SU-DHL-6 (cell line): Measurements from ENCODE around the gene BEST3.

Experiments used
- H2AFZ ChIP-seq: fragments of 200-600 bp; sonication (generic); 2 replicates; pipeline ENCODE4 v1.6.1; 2014; ENCODE audit warnings: low read depth, mild to moderate bottlenecking, moderate library complexity, mixed read lengths, antibody characterized with exemption, low read length; ENCODE audit not compliant: severe bottlenecking
- H3F3A ChIP-seq: fragments of 200-600 bp; shearing (Covaris generic); 2 replicates; pipeline ENCODE4 v1.6.0; 2016; ENCODE audit warnings: antibody characterized with exemption, mild to moderate bottlenecking; ENCODE audit not compliant: insufficient read depth
- H3K27ac ChIP-seq: fragments of 200-600 bp; sonication (generic); 2 replicates; pipeline ENCODE4 v1.5.1; 2016; ENCODE audit warnings: low read depth, mild to moderate bottlenecking, low read length, moderate library complexity, mixed read lengths
- H3K27me3 ChIP-seq: fragments of 200-600 bp; sonication (generic), shearing (Covaris generic); 2 replicates; pipeline ENCODE4 v1.6.0; 2014; ENCODE audit warnings: mild to moderate bottlenecking, low read length
- H3K36me3 ChIP-seq: fragments of 200-600 bp; sonication (generic); 2 replicates; pipeline ENCODE4 v1.6.1; 2014; ENCODE audit warnings: mild to moderate bottlenecking, low read length, mixed read lengths
- H3K4me2 ChIP-seq: fragments of 300-600, 200-600 bp; shearing (Covaris generic), sonication (generic); 2 replicates; pipeline ENCODE4 v1.6.0; 2014; ENCODE audit warnings: low read length, low read depth, mild to moderate bottlenecking; ENCODE audit not compliant: poor library complexity, severe bottlenecking
- H3K4me3 ChIP-seq: fragments of 200-600 bp; sonication (generic); 2 replicates; pipeline ENCODE4 v1.5.1; 2014; ENCODE audit warnings: antibody characterized with exemption, low read length, mild to moderate bottlenecking, mixed read lengths; ENCODE audit not compliant: insufficient read depth, poor library complexity, severe bottlenecking
- H3K79me2 ChIP-seq: fragments of 200-600 bp; sonication (generic); 2 replicates; pipeline ENCODE4 v1.6.1; 2014; ENCODE audit warnings: mild to moderate bottlenecking, low read length, moderate library complexity; ENCODE audit not compliant: insufficient read depth
- H3K9ac ChIP-seq: fragments of 200-600 bp; sonication (generic); 2 replicates; pipeline ENCODE4 v1.7.0; 2014; ENCODE audit warnings: mild to moderate bottlenecking, low read length
- H3K9me2 ChIP-seq: fragments of 200-600 bp; sonication (generic); replicated peaks from 2 replicates; pipeline ENCODE4 v1.6.1; 2014; ENCODE audit warnings: low read length; ENCODE audit not compliant: insufficient read depth
- H3K9me3 ChIP-seq: fragments of 200-600 bp; sonication (generic); 2 replicates; pipeline ENCODE4 v1.6.1; 2014; ENCODE audit warnings: low read length, mixed read lengths; ENCODE audit not compliant: insufficient read depth
- H4K20me1 ChIP-seq: fragments of 200-600 bp; sonication (generic); 2 replicates; pipeline ENCODE4 v1.6.1; 2014; ENCODE audit warnings: low read depth, mild to moderate bottlenecking, antibody characterized with exemption, low read length, moderate library complexity, mixed read lengths
- CTCF ChIP-seq: fragments of 200-600 bp; sonication (generic); IDR thresholded peaks from one replicate; pipeline ENCODE4 v1.5.1; 2017; ENCODE audit warnings: antibody characterized with exemption, mild to moderate bottlenecking, low read length, moderate library complexity; ENCODE audit not compliant: insufficient read depth, poor library complexity, severe bottlenecking
- EZH2phosphoT487 ChIP-seq: fragments of 200-600 bp; sonication (generic), shearing (Covaris generic); conservative IDR thresholded peaks from 2 replicates; pipeline ENCODE4 v1.6.1; 2018; ENCODE audit warnings: mild to moderate bottlenecking, antibody characterized with exemption, low read length, moderate library complexity, mixed read lengths

BEST3 gene

GRCh38 chr12:69619050-69619449 lies 80.1 kb downstream of the BEST3 start:
- H3K36me3 ChIP-seq, result no peaks in the 10 kb centered on the region
- H2AFZ ChIP-seq, result no peak overlapping the region

GRCh38 chr12:69616025-69616424 lies 83.1 kb downstream of the BEST3 start:
- H3K36me3 ChIP-seq, result no peaks in the 10 kb centered on the region
- H3K4me2 ChIP-seq, result no peak overlapping the region
- H3K79me2 ChIP-seq, result no peaks in the 10 kb centered on the region
- TF ChIP-seq EZH2phosphoT487, result no peak
- no peak for TF ChIP-seq CTCF
- no peak overlapping the region for H3K9ac ChIP-seq
- no peaks in the 10 kb centered on the region for H4K20me1 ChIP-seq
- no peaks in the 10 kb centered on the region for H3K27me3 ChIP-seq
- no peak overlapping the region for H2AFZ ChIP-seq
- no peaks in the 10 kb centered on the region for H3F3A ChIP-seq
- H3K27ac ChIP-seq, result no peak overlapping the region
- no peak overlapping the region for H3K4me3 ChIP-seq
- H3K9me3 ChIP-seq, result no peaks in the 10 kb centered on the region
- no peaks in the 10 kb centered on the region for H3K9me2 ChIP-seq

More at GRCh38 chr12:69619050-69619449, 80.1 kb downstream of the BEST3 start:
- Histone ChIP-seq H3K27me3 (no peaks in the 10 kb centered on the region), H3K79me2 (no peaks in the 10 kb centered on the region), H3F3A (no peaks in the 10 kb centered on the region), H3K9me2 (no peaks in the 10 kb centered on the region), H3K4me2 (no peak overlapping the region), H4K20me1 (no peaks in the 10 kb centered on the region), H3K9ac (no peak overlapping the region), H3K4me3 (no peak overlapping the region), H3K9me3 (no peaks in the 10 kb centered on the region), H3K27ac (no peak overlapping the region)
- no peak for TF ChIP-seq EZH2phosphoT487

GRCh38 chr12:69613351-69613750 lies 85.8 kb downstream of the BEST3 start:
- Histone ChIP-seq H3K27me3 (no peaks in the 10 kb centered on the region), H3K9ac (no peak overlapping the region), H3K4me2 (no peak overlapping the region), H2AFZ (no peak overlapping the region), H3K36me3 (no peaks in the 10 kb centered on the region), H3F3A (no peaks in the 10 kb centered on the region), H3K27ac (no peak overlapping the region), H3K4me3 (no peak overlapping the region), H3K9me2 (no peaks in the 10 kb centered on the region), H3K9me3 (no peaks in the 10 kb centered on the region), H4K20me1 (no peaks in the 10 kb centered on the region), H3K79me2 (no peaks in the 10 kb centered on the region)
- TF ChIP-seq CTCF (no peak), EZH2phosphoT487 (no peak)

- H3K9ac ChIP-seq, result no peak within 1 kb of the TSS
Observed at GRCh38 chr12:69610729-69611128, 88.4 kb downstream of the BEST3 start, which contains the start of gene LRRC10. TSS of gene LRRC10 (minus strand) at chr12:69610907. CDS start at chr12:69610838, 69 bp downstream.

More at GRCh38 chr12:69610729-69611128, 88.4 kb downstream of the BEST3 start, which contains the start of gene LRRC10:
- Histone ChIP-seq H3K4me2 (no peak within 1 kb of the TSS), H3K4me3 (no peak within 1 kb of the TSS), H2AFZ (no peak within 1 kb of the TSS), H3K79me2 (no peaks in the 10 kb centered on the region), H3K27ac (no peak within 1 kb of the TSS), H3K36me3 (no peaks in the 10 kb centered on the region), H3K9me2 (no peaks in the 10 kb centered on the region), H3F3A (no peaks in the 10 kb centered on the region), H3K9me3 (no peaks in the 10 kb centered on the region), H4K20me1 (no peaks in the 10 kb centered on the region), H3K27me3 (no peaks in the 10 kb centered on the region)
- TF ChIP-seq CTCF, result no peak
- no peak for TF ChIP-seq EZH2phosphoT487
